ELR (cell line): ENCODE data around the gene ALAD.
A peak's percentile ranks its signal among the peaks of the same experiment; 100 is the strongest.
"Not testable (repeated sequence)": the region's sequence is repeated elsewhere in the genome, so short reads cannot be mapped to it uniquely, and the experiment has no call there.

Experiments
- DNase-seq: peaks from one replicate; pipeline ENCODE4 v3.0.0-alpha.2; 2015; ENCODE audit warnings: low read depth

The ALAD gene

GRCh38 chr9:113401027-113401792, at the start of gene ALAD:
ALAD (minus strand) TSS chr9:113401284; CDS start chr9:113393559, 7,725 bp downstream.
- DNase-seq = peak; percentile 99

- DNase-seq = no peak
Observed at GRCh38 chr9:113449376-113449775, 48.3 kb upstream of the ALAD start.

GRCh38 chr9:113446323-113446740, 45.2 kb upstream of the ALAD start:
- peak; percentile 68 for DNase-seq

- no peak for DNase-seq
Observed at GRCh38 chr9:113444736-113445135, 43.7 kb upstream of the ALAD start.

- DNase-seq = not testable (repeated sequence)
Observed at GRCh38 chr9:113437716-113438115, 36.6 kb upstream of the ALAD start.

- peak; percentile 6 for DNase-seq
Observed at GRCh38 chr9:113436728-113437515, 35.8 kb upstream of the ALAD start.

GRCh38 chr9:113431191-113431590, 30.1 kb upstream of the ALAD start:
- DNase-seq = no peak

GRCh38 chr9:113428062-113428615, 27.1 kb upstream of the ALAD start:
- no peak for DNase-seq

GRCh38 chr9:113427629-113428028, 26.5 kb upstream of the ALAD start:
- DNase-seq = peak; percentile 48

- DNase-seq = no peak
Observed at GRCh38 chr9:113426701-113427100, 25.6 kb upstream of the ALAD start.

GRCh38 chr9:113425072-113425471, 24.0 kb upstream of the ALAD start:
- no peak for DNase-seq

- no peak for DNase-seq
Observed at GRCh38 chr9:113421726-113422125, 20.6 kb upstream of the ALAD start.

- DNase-seq = no peak
Observed at GRCh38 chr9:113417370-113417769, 16.3 kb upstream of the ALAD start.

GRCh38 chr9:113416149-113416721, 15.2 kb upstream of the ALAD start:
- DNase-seq = no peak

GRCh38 chr9:113410207-113410864, 9.3 kb upstream of the ALAD start, which contains the start of the genes C9orf43 and POLE3:
C9orf43 (plus strand) TSS chr9:113410747; CDS start chr9:113413494, 2,747 bp downstream.
POLE3 (minus strand) TSS chr9:113410675; CDS start chr9:113410293, 382 bp downstream.
- DNase-seq = peak; percentile 97

GRCh38 chr9:113409883-113410206, 8.8 kb upstream of the ALAD start:
- no peak for DNase-seq

- peak; percentile 36 for DNase-seq
Observed at GRCh38 chr9:113409481-113409880, 8.4 kb upstream of the ALAD start.

- DNase-seq = peak; percentile 77
Observed at GRCh38 chr9:113406873-113407511, 5.9 kb upstream of the ALAD start.

- DNase-seq = not testable (repeated sequence)
Observed at GRCh38 chr9:113406353-113406752, 5.3 kb upstream of the ALAD start.

GRCh38 chr9:113403646-113404045, 2.6 kb upstream of the ALAD start:
- no peak for DNase-seq

GRCh38 chr9:113399646-113400200, 1.4 kb downstream of the ALAD start:
- DNase-seq = no peak
